Smooth muscle cell (in vitro differentiated cells): Measurements from ENCODE around the gene CHRNA7. TPM values are rescaled to one million over a fixed set of nuclear protein-coding genes. Genes with fewer than 3 reads are reported as not detected.

Source experiments
- DNase-seq: peaks from one replicate; lab custom pipeline; 2025; ENCODE audit not compliant: unreplicated experiment; lab: John Stamatoyannopoulos, UW
- H2AFZ ChIP-seq: fragments of 200-600 bp; sonication (generic); 2 replicates; pipeline ENCODE4 v1.6.0; 2016; ENCODE audit warnings: antibody characterized with exemption, low read depth, mild to moderate bottlenecking
- H3F3A ChIP-seq: fragments of 200-600 bp; sonication (generic); 2 replicates; pipeline ENCODE4 v1.6.0; 2017; ENCODE audit warnings: antibody characterized with exemption, low read depth
- H3K27ac ChIP-seq: fragments of 200-600 bp; sonication (generic); 2 replicates; pipeline ENCODE4 v1.5.1; 2016; ENCODE audit warnings: low read depth, mild to moderate bottlenecking
- H3K27me3 ChIP-seq: fragments of 200-600 bp; sonication (generic); 2 replicates; pipeline ENCODE4 v1.6.1; 2016; ENCODE audit warnings: low read depth, mild to moderate bottlenecking
- H3K36me3 ChIP-seq: fragments of 200-600 bp; sonication (generic); 2 replicates; pipeline ENCODE4 v1.5.1; 2016; ENCODE audit warnings: low read depth
- H3K4me1 ChIP-seq: fragments of 200-600 bp; sonication (generic); 2 replicates; pipeline ENCODE4 v1.5.1; 2016; ENCODE audit warnings: low read depth
- H3K4me2 ChIP-seq: fragments of 200-600 bp; sonication (generic); 2 replicates; pipeline ENCODE4 v1.6.0; 2016; ENCODE audit warnings: mild to moderate bottlenecking
- H3K4me3 ChIP-seq: fragments of 200-600 bp; sonication (generic); 2 replicates; pipeline ENCODE4 v1.5.1; 2016; ENCODE audit warnings: mild to moderate bottlenecking
- H3K79me2 ChIP-seq: fragments of 200-600 bp; sonication (generic); 2 replicates; pipeline ENCODE4 v1.6.0; 2016; ENCODE audit warnings: low read depth, mild to moderate bottlenecking
- H3K9ac ChIP-seq: fragments of 200-600 bp; sonication (generic); 2 replicates; pipeline ENCODE4 v1.6.0; 2016; ENCODE audit warnings: low read depth
- H3K9me3 ChIP-seq: fragments of 200-600 bp; sonication (generic); replicated peaks from 2 replicates; pipeline ENCODE4 v1.5.1; 2016; ENCODE audit warnings: low read depth
- H4K20me1 ChIP-seq: fragments of 200-600 bp; sonication (generic); 2 replicates; pipeline ENCODE4 v1.6.0; 2016; ENCODE audit warnings: low read depth
- CTCF ChIP-seq: fragments of 200-600 bp; sonication (generic); IDR thresholded peaks from 2 replicates; pipeline ENCODE4 v1.5.1; 2017; ENCODE audit warnings: borderline replicate concordance, mild to moderate bottlenecking, antibody characterized with exemption; ENCODE audit not compliant: insufficient read depth, poor library complexity, severe bottlenecking
- WGBS: methylation state at CpG from one replicate; pipeline ENCODE4 v1.1.7; 2016; ENCODE audit warnings: low lambda C conversion rate; 5-methylcytosine and 5-hydroxymethylcytosine counted together
- polyA plus RNA-seq: library from polyadenylated mRNA; unstranded; fragments of >200 nt; fragmentation: Nextera tagmentation; extraction: Ambion mirVana; gene quantifications from 2 replicates; pipeline ENCODE4 v1.2.1, GENCODE V29; 2016
- total RNA-seq: library from RNA; depleted of rRNA; stranded (reverse); fragments of >200 nt; gene quantifications from 2 replicates; pipeline ENCODE4 v1.2.3, GENCODE V29; 2014

The CHRNA7 gene
- total and polyA plus RNA-seq, 2 experiments from 2014 or later, result 1.2 to 2.5 TPM

DNA sequence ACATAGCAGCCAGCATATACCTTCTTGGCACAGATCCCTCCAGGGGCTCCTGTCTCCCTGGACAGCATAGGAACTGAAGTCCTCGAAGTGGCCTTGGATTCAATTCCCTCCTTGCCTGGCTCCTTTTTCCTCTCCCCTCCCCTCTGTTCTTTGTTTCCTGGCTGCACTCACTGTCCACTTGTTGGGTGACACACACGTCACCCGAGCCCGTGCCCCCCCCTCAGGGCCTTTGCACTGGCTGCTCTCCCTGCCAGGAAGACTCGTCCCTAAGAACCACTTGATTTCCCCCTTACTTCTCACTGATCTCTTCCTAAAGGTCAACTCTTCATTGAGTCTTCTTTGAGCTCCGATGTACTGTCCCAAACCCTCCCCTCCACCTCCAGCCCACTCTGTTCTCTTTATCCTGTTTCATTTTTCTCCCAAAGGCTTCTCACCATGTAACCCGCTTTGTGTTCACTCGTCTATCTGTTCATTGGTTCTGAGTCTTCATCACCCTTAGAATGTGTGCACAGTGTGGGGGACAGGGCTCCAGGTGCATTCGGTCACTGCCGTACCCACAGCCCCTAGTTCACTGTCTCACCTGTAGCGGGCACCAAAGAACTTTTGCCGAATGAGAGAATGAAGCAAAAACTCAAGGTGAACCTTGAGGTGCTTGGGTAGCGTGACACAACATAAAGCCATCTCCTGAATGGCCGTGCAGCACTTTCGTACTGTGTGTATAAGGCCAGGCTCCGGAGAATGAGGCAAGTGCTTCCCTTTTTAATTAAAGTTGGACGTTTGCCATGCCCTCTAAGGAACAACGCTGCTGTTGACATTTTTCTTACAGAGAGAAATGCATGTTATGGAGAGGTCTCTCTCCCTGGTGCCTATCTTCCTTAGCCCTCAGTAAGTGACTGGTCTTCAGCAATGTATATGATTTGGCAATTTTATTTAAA, 74.0 kb downstream of the CHRNA7 start:
- Histone ChIP-seq H3K27me3 (no peaks in the 10 kb centered on the region), H3K4me3 (no peak overlapping the region), H2AFZ (no peak overlapping the region), H3K27ac (no peak overlapping the region), H3F3A (no peaks in the 10 kb centered on the region), H4K20me1 (no peaks in the 10 kb centered on the region), H3K36me3 (no peaks in the 10 kb centered on the region), H3K9me3 (no peaks in the 10 kb centered on the region), H3K4me1 (no peaks in the 10 kb centered on the region), H3K79me2 (no peaks in the 10 kb centered on the region), H3K4me2 (no peak overlapping the region), H3K9ac (no peak overlapping the region)
- no peak for TF ChIP-seq CTCF
- no peak for DNase-seq
- WGBS, result 93% methylated on average over 18 of the region's 18 CpGs

DNA sequence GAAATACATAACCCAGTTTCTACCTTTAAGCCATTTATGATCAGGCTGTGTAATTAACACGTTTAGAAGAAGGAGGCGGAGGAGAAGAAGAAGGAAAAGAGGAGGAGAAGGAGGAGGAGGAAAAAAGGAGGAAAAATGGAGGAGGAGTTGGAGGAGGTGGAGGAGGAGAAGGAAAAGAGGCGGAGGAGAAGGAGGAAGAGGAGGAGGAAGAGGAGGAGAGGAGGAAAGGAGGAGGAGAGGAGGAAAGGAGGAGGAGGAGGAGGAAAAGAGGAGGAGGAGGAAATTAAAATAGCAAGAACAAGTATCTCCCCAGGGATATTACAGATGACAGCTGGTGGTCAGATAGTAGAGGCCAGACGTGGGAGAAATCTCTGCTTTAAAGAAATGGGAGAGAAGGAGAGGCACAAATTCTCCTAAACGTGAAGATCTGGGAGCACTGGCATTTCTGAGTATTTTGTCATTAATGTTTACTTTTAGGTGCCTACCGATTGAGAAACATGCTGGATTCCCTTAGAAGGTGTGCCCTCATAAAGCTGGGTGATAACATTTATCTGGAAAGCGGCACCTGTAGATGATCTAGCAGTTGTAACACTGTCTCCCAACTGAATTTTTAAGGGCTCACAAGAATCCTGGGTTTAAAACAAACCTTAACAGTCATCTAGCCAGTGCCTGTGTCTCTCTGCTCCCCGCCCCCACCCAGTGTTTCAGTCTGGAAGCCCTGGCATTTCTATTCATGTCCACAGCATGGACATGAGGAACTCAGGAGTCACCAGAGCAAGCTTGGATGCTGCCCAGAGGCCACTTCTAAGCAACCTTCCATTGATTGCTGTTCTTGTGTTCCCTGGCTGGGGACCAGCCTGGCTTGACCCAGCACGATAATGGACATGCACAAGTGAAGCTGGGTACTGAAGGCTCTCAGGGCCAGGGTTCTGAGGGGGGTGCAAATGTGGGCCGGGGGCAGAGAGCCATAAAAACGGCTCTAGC, 75.2 kb downstream of the CHRNA7 start:
- H3K4me3 ChIP-seq, result no peak overlapping the region
- no peaks in the 10 kb centered on the region for H3F3A ChIP-seq
- no peak overlapping the region for H2AFZ ChIP-seq
- H3K4me1 ChIP-seq, result no peaks in the 10 kb centered on the region
- no peak for TF ChIP-seq CTCF
- H3K4me2 ChIP-seq, result no peak overlapping the region
- no peaks in the 10 kb centered on the region for H3K36me3 ChIP-seq
- no peaks in the 10 kb centered on the region for H3K27me3 ChIP-seq
- H3K9me3 ChIP-seq, result no peaks in the 10 kb centered on the region
- DNase-seq, result no peak
- WGBS, result 81% methylated on average over 11 of the region's 11 CpGs
- no peaks in the 10 kb centered on the region for H4K20me1 ChIP-seq
- H3K9ac ChIP-seq, result no peak overlapping the region
- no peaks in the 10 kb centered on the region for H3K79me2 ChIP-seq
- H3K27ac ChIP-seq, result no peak overlapping the region

DNA sequence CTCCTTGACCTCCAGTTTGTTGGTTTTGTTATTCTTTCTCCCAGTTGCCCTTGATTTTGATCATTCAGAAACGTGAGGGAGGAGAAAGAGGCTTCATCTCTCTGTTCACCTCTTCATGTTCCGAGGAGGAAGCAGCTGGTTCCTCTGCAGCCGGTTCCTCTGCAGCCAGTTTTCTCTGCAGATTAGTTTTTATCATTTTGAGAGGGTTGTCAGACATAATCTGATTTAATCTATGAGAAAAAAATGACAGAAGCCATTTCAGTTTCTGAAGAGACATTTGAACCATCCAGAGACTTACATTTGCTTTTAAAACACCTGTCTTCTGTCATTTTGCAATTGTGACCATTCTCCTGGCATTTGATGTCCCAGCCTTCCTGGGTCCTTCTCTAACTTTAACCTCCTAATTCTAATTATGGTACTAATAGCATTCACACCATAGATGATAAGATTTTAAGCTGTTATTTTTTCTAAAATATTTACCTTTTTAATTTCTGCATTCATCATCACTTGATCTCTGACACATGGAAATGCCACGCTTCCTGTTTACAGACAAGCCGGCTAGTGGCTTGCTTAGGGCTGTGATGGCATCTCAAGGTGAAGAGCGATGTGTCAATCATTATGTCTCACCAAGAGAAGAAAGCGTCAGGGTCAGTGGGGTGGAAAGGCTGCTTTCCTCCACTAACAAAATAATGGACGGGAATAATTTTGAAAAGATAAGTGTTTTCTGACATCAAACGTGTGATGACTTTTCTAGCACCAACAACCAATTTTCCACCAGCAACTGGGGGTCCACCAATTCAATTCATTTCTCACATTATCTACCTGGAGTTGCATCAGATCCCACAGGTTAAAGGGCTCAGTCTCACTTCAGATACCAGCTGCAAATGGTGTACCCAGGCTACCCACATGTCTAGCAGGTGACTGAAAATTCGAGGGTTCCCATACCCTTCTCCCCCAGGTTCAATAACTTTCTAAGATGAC, 76.4 kb downstream of the CHRNA7 start:
- no peak for TF ChIP-seq CTCF
- no peak overlapping the region for H3K27ac ChIP-seq
- H3K27me3 ChIP-seq, result no peaks in the 10 kb centered on the region
- H4K20me1 ChIP-seq, result no peaks in the 10 kb centered on the region
- no peak overlapping the region for H3K9ac ChIP-seq
- no peaks in the 10 kb centered on the region for H3F3A ChIP-seq
- no peaks in the 10 kb centered on the region for H3K4me1 ChIP-seq
- no peak overlapping the region for H3K4me3 ChIP-seq
- no peaks in the 10 kb centered on the region for H3K79me2 ChIP-seq
- H2AFZ ChIP-seq, result no peak overlapping the region
- no peaks in the 10 kb centered on the region for H3K36me3 ChIP-seq
- DNase-seq, result no peak
- no peaks in the 10 kb centered on the region for H3K9me3 ChIP-seq
- 90% methylated on average over 10 of the region's 10 CpGs for WGBS
- no peak overlapping the region for H3K4me2 ChIP-seq
